Lower leg skin (tissue), 3 donors: Measurements from ENCODE around the gene MAN2A1.

Source experiments
- CTCF ChIP-seq, 3 donors: fragments of 450-650 bp; IDR thresholded peaks; one replicate each; pipeline ENCODE4 v1.5.1; 2016; ENCODE audit warnings: antibody characterized with exemption in 3 of 3, mild to moderate bottlenecking in 3 of 3, moderate library complexity in 2 of 3
- POLR2A ChIP-seq, 2 donors: fragments of 450-650 bp; IDR thresholded peaks; one replicate each; pipeline ENCODE4 v1.6.1; 2016 to 2017; ENCODE audit warnings: antibody characterized with exemption in 2 of 2, mild to moderate bottlenecking in 1 of 2, moderate library complexity in 1 of 2

- TF ChIP-seq CTCF (IDR thresholded peaks at IDR 0.05), result no peak
- TF ChIP-seq POLR2A (IDR thresholded peaks at IDR 0.05), result no peak
These were observed 681 bp downstream of the MAN2A1 start for GRCh38 chr5:109690242-109690974.
